HG03103 (cell line): ENCODE results near the gene RBM18.

Source experiments
- ATAC-seq: cut with Tn5 transposase; IDR thresholded peaks from one replicate; pipeline ENCODE4 v1.9.1; 2021; ENCODE audit warnings: low read depth; ENCODE audit not compliant: unreplicated experiment

Gene RBM18

GRCh38 chr9:122207096-122207495 is 57.5 kb downstream of the RBM18 start:
- ATAC-seq: no peak

- no peak for ATAC-seq
Observed at GRCh38 chr9:122206118-122207046, 58.3 kb downstream of the RBM18 start.

GRCh38 chr9:122205176-122205575 is 59.5 kb downstream of the RBM18 start:
- no peak for ATAC-seq

- ATAC-seq: no peak
Observed at GRCh38 chr9:122204491-122204890, 60.1 kb downstream of the RBM18 start.

GRCh38 chr9:122204055-122204454 is 60.6 kb downstream of the RBM18 start:
- no peak for ATAC-seq

GRCh38 chr9:122202111-122202510 is 62.5 kb downstream of the RBM18 start:
- ATAC-seq: no peak

GRCh38 chr9:122201641-122202040 is 63.0 kb downstream of the RBM18 start:
- ATAC-seq: no peak

- no peak for ATAC-seq
Observed at GRCh38 chr9:122200960-122201595, 63.6 kb downstream of the RBM18 start.

- ATAC-seq: no peak
Observed at GRCh38 chr9:122197882-122198281, 66.8 kb downstream of the RBM18 start.

- no peak for ATAC-seq
Observed at GRCh38 chr9:122197426-122197825, 67.2 kb downstream of the RBM18 start.

- ATAC-seq: no peak
Observed at GRCh38 chr9:122195875-122196274, 68.8 kb downstream of the RBM18 start.

GRCh38 chr9:122193651-122194050 is 71.0 kb downstream of the RBM18 start:
- no peak for ATAC-seq

GRCh38 chr9:122192914-122193525 is 71.6 kb downstream of the RBM18 start:
- ATAC-seq: no peak

- no peak for ATAC-seq
Observed at GRCh38 chr9:122192261-122192875, 72.3 kb downstream of the RBM18 start.

- no peak for ATAC-seq
Observed at GRCh38 chr9:122191584-122191983, 73.1 kb downstream of the RBM18 start.

GRCh38 chr9:122190597-122191381 is 73.9 kb downstream of the RBM18 start:
- no peak for ATAC-seq

- ATAC-seq: no peak
Observed at GRCh38 chr9:122188369-122188768, 76.3 kb downstream of the RBM18 start.
